HG02763 (cell line): ENCODE results near the gene DCAF7.

Experiments used
- ATAC-seq: cut with Tn5 transposase; IDR thresholded peaks from one replicate; pipeline ENCODE4 v1.9.1; 2021; ENCODE audit warnings: mild to moderate bottlenecking, moderate library complexity; ENCODE audit not compliant: unreplicated experiment

Gene DCAF7

GRCh38 chr17:63623786-63624530, 73.7 kb downstream of the DCAF7 start:
- no peak for ATAC-seq

DNA sequence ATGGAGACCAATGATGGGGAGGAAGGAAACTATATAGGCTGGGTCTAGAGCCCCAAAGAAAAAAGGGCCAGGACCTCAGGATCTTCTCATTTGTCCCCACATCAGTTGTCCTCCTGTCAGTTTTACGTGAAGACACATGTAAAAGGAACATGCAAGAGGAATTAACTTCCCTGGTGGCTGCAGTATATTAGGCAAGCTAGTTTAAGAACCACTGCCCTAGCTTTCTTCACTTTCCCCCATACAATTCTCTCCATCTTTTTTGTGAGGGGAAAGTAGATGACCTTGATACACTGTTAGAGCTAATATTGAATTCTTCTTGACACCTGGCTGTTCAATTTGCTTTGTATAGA, 74.2 kb downstream of the DCAF7 start:
- no peak for ATAC-seq

DNA sequence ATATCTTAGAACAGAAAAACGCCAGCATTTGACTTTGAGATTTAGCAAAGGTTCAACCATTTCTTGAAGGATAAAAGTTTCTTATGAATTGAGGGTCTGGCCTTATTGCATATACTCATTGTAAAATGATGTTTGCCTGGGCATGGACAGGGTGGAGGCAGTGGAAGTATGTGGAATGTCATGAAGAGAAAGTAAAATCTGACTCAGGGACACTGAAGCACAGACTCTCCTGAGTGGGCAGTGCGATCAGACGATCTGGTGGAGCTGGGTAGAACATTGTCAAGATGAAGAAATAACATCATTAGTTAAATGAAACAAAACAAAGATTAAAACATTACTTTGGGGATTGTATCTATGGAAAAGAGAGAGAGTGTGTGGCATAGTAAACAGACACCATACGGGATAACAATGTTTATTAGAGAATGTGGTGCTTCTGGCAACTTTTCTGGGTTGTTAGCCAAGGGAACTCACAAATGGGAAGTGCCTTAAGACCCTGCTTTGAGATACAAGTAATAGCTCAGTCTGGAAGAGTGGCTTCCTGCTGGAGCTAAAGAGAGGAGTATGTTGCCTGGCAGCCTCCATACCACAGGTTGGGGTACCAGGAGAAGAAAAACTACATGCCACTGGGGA, 76.4 kb downstream of the DCAF7 start:
- ATAC-seq, result no peak

- no peak for ATAC-seq
Observed at GRCh38 chr17:63629627-63630026, 79.3 kb downstream of the DCAF7 start.

DNA sequence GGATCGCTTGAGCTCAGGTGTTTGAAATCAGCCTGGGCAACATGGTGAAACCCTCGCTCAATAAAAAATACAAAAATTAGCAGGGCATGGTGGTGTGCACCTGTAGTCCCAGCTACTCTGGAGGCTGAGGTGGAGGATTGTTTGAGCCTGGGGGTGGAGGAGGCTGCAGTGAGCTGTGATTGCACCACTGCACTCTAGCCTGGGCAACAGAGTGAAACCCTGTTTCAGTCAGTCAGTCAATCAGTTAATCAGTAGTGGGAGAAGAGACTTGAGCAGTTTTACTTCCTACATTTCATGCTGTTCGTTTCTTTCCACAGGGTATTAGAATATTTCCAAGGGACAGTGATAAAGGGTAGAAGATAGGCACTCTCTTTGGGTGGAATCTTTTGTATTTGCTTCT, 80.8 kb downstream of the DCAF7 start:
- no peak for ATAC-seq

GRCh38 chr17:63631626-63632025, 81.3 kb downstream of the DCAF7 start:
- ATAC-seq, result no peak

- no peak for ATAC-seq
Observed at GRCh38 chr17:63633742-63634141, 83.5 kb downstream of the DCAF7 start.

- ATAC-seq, result no peak
Observed at GRCh38 chr17:63634163-63634562, 83.9 kb downstream of the DCAF7 start.

DNA sequence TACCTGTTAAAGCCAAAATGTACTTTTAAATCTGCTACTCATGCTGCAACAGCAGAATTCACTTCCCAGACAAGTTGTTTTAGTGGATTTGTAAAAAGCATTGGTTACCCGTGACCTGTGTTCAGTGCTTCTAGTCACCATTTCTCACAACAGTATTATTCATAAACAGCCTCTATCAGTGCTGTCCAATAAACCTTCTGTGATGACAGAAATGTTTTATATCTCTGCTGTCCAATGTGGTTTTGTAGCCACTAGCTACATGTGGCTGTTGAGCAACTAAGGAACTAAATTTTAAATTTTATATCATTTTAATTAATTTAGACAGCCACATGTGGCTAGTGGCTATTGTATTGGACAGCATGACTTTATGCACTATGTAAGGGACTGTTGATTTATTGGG, 84.5 kb downstream of the DCAF7 start:
- ATAC-seq, result no peak

DNA sequence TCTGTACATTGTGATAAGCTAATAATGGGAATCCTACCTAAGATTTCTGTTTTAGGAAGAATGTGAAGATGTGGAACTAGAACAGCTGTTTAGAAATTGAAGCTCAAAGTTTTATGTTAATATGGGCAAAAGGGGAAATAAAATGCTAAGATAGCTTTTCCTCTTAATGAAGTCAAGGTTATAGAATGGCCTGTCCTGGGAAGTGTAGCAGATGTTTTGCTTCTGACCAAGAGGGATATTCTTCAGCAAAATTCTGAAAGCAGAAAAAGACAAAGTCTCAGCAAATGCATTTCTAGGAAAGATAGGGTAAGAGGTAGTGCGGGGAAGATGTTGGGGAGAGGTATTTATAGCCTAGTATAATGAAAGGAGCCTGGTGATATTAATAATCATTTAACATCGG, 85.0 kb downstream of the DCAF7 start:
- no peak for ATAC-seq

DNA sequence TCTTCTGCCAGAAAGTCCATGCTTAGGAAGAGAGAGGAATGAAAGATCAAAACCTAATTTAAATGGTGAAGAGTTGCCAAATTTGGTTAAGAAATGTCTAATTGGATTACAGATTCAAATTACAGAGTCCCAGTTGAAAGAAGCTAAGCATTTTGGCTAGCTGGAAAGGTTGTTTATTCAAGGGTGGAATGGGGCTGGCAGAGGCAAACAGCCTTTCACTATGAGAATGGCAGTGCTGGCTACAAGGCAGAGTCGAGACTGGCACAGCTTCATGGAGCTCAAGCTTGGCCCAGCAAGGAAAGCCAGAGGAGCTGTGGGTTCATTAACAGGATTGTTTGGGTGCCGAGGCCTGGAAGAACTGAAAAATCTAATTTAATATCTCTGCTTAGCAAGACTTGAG, 85.5 kb downstream of the DCAF7 start:
- ATAC-seq, result no peak

GRCh38 chr17:63639125-63639524, 88.8 kb downstream of the DCAF7 start:
- ATAC-seq, result no peak

DNA sequence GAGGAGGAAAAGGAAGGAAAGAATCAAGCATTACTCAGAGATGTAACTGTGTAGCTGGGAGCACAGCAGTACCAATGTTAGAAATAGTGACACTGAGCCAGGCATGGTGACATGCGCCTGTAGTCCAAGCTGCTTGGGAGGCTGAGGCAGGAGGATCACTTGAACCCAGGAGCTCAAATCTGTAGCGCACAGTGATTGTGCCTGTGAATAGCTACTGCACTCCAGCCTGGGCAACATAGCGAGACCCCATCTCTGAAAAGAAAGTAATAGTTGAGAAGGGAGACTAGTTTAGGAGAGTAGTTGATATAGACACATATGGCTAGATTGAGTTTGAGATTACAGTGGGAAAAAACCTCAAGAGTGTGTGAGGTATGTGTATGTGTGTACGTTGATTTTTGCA, 89.8 kb downstream of the DCAF7 start:
- ATAC-seq, result no peak

DNA sequence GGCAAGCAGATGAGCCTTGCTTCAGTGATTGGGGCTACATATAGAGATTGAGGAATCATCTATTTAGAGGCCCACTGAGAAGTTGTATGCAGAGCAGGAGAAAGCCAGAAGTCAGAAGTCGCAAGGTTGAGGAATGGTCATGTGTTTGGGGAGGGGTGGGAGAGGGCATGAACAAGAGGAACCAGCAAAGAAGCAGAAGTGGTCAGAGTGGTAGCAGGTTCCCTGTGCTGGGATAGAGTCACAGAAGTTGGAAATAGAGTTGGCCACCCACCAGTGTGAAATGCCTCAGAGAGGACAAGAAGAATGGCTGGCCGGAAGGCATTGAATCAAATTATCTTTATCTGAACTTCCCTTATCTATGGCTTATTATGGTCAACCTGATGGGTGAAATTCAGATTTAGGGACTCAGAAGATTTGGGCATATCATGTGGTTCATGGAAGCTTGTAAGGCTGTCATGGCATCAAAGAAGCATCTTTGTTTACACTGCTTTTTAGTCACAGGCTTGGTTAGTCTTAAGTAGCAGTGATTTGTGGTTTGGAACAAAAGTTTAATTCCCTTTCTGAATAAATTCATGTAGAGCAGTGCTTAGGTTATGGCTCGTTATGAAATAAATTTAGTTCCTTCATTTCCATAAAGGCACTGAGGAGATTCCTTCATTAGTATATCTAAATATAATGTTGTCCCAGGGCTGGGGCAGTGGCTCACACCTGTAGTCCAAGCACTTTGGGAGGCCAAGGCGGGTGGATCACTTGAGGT, 91.6 kb downstream of the DCAF7 start:
- ATAC-seq, result no peak
